IMR-90 (cell line): ENCODE results near the gene KLHL29. TPM values are rescaled to one million over a fixed set of nuclear protein-coding genes. Genes with fewer than 3 reads are reported as not detected.

ENCODE experiments used
- ATAC-seq: fragments of 200-7000 bp; cut with Tn5 transposase; 2 replicates; pipeline ENCODE4 v1.9.1; 2020; ENCODE audit warnings: low read depth, mild to moderate bottlenecking, moderate library complexity
- BruUV-seq: library from RNA; stranded (reverse); fragments of 400-500 nt; replicated peaks from 2 replicates; lab custom pipeline; 2021; lab: Mats Ljungman, UMichigan
- CTCF ChIA-PET: fragments of 300-600 bp; formaldehyde crosslinking; extraction: SDS; loops from one replicate; lab custom pipeline; 2021; ENCODE audit warnings: antibody characterized with exemption; lab: Yijun Ruan, JAX
- POLR2A ChIA-PET: fragments of 300-600 bp; sonication (Branson Sonifier 250); formaldehyde crosslinking; loops from one replicate; lab custom pipeline; 2022; ENCODE audit warnings: antibody characterized with exemption; ENCODE audit not compliant: unreplicated experiment; lab: Charles Lee
- DNase-seq: peaks from one replicate; pipeline ENCODE4 v3.0.0; 2013
- H2AFZ ChIP-seq: replicated peaks from 2 replicates; pipeline ENCODE3; 2013; ENCODE audit warnings: low read length, mild to moderate bottlenecking; ENCODE audit not compliant: poor library complexity
- H2AK5ac ChIP-seq: 2 replicates; pipeline ENCODE4 v1.6.1; 2013; ENCODE audit warnings: low read depth, low read length, inconsistent platforms
- H2AK9ac ChIP-seq: replicated peaks from 2 replicates; pipeline ENCODE3; 2013; ENCODE audit warnings: mild to moderate bottlenecking, low read depth, low read length, moderate library complexity; ENCODE audit not compliant: poor library complexity
- H2BK120ac ChIP-seq: 2 replicates; pipeline ENCODE4 v1.6.1; 2013; ENCODE audit warnings: low read depth, low read length, inconsistent platforms
- H2BK15ac ChIP-seq: 3 replicates; pipeline ENCODE4 v1.6.1; 2013; ENCODE audit warnings: low read depth, low read length, inconsistent platforms
- H2BK20ac ChIP-seq: 2 replicates; pipeline ENCODE4 v1.6.1; 2013; ENCODE audit warnings: low read depth, mild to moderate bottlenecking, inconsistent platforms, low read length, moderate library complexity
- H2BK5ac ChIP-seq: 2 replicates; pipeline ENCODE4 v1.6.1; 2013; ENCODE audit warnings: mild to moderate bottlenecking, low read depth, low read length, inconsistent platforms; ENCODE audit not compliant: poor library complexity, severe bottlenecking
- H3K14ac ChIP-seq: replicated peaks from 2 replicates; pipeline ENCODE4 v1.6.1; 2013; ENCODE audit warnings: low read depth, low read length, inconsistent platforms
- H3K18ac ChIP-seq: 2 replicates; pipeline ENCODE4 v1.6.1; 2013; ENCODE audit warnings: low read depth, low read length, control low read depth
- H3K23ac ChIP-seq: 2 replicates; pipeline ENCODE4 v1.6.1; 2013; ENCODE audit warnings: low read depth, low read length, inconsistent platforms
- H3K27ac ChIP-seq: 2 replicates; pipeline ENCODE4 v1.5.1; 2013; ENCODE audit warnings: mild to moderate bottlenecking, control low read depth, low read length; ENCODE audit not compliant: insufficient read depth
- H3K27me3 ChIP-seq: 2 replicates; pipeline ENCODE4 v1.6.1; 2013; ENCODE audit warnings: low read length; ENCODE audit not compliant: control insufficient read depth, insufficient read depth
- H3K36me3 ChIP-seq: 2 replicates; pipeline ENCODE4 v1.6.1; 2013; ENCODE audit warnings: low read length, mixed read lengths; ENCODE audit not compliant: control insufficient read depth, insufficient read depth
- H3K4ac ChIP-seq: 2 replicates; pipeline ENCODE4 v1.6.1; 2013; ENCODE audit warnings: low read depth, low read length, inconsistent platforms
- H3K4me1 ChIP-seq: 2 replicates; pipeline ENCODE4 v1.6.1; 2013; ENCODE audit warnings: low read length, mixed read lengths; ENCODE audit not compliant: control insufficient read depth, insufficient read depth
- H3K4me2 ChIP-seq: 2 replicates; pipeline ENCODE4 v1.6.1; 2013; ENCODE audit warnings: low read depth, mild to moderate bottlenecking, control low read depth, low read length, moderate library complexity
- H3K4me3 ChIP-seq: 2 replicates; pipeline ENCODE4 v1.5.1; 2013; ENCODE audit warnings: low read depth, mild to moderate bottlenecking, control low read depth, low read length, moderate library complexity; ENCODE audit not compliant: insufficient read depth
- H3K56ac ChIP-seq: 2 replicates; pipeline ENCODE4 v1.6.1; 2013; ENCODE audit warnings: low read length, inconsistent platforms; ENCODE audit not compliant: insufficient read depth; ENCODE audit errors: extremely low read depth
- H3K79me1 ChIP-seq, 2 experiments: 2 replicates each; pipeline ENCODE4 v1.6.1; 2013; ENCODE audit warnings: low read length in 2 of 2, inconsistent platforms in 1 of 2, low read depth in 1 of 2
- H3K9ac ChIP-seq: 2 replicates; pipeline ENCODE4 v1.6.1; 2013; ENCODE audit warnings: low read depth, low read length, control low read depth
- H3K9me1 ChIP-seq: 2 replicates; pipeline ENCODE4 v1.6.1; 2013; ENCODE audit warnings: low read length, inconsistent platforms; ENCODE audit not compliant: insufficient read depth
- H3K9me3 ChIP-seq: 2 replicates; pipeline ENCODE4 v1.6.1; 2013; ENCODE audit warnings: low read length; ENCODE audit not compliant: control insufficient read depth, insufficient read depth
- H4K20me1 ChIP-seq: 2 replicates; pipeline ENCODE4 v1.6.1; 2013; ENCODE audit warnings: low read length, inconsistent platforms; ENCODE audit not compliant: insufficient read depth
- H4K5ac ChIP-seq: 2 replicates; pipeline ENCODE4 v1.6.1; 2013; ENCODE audit warnings: mild to moderate bottlenecking, low read depth, low read length, control low read depth
- H4K8ac ChIP-seq, 2 experiments: 2 replicates each; pipeline ENCODE4 v1.6.1; 2013; ENCODE audit warnings: low read depth in 2 of 2, low read length in 2 of 2, control low read depth in 1 of 2, inconsistent platforms in 1 of 2
- H4K91ac ChIP-seq: 2 replicates; pipeline ENCODE4 v1.6.1; 2013; ENCODE audit warnings: low read depth, low read length, inconsistent platforms; ENCODE audit not compliant: insufficient read depth
- BHLHE40 ChIP-seq: fragments of 150-350 bp; IDR thresholded peaks from 2 replicates; pipeline ENCODE4 v1.6.1; 2016; ENCODE audit warnings: mild to moderate bottlenecking, low read depth, low read length
- CEBPB ChIP-seq: IDR thresholded peaks from 2 replicates; pipeline ENCODE4 v1.6.1; 2012; ENCODE audit warnings: low read depth, low read length, improper control_type of control experiment
- CHD1 ChIP-seq: IDR thresholded peaks from 2 replicates; pipeline ENCODE4 v1.6.1; 2012; ENCODE audit warnings: low read depth, low read length, improper control_type of control experiment
- CTCF ChIP-seq: conservative IDR thresholded peaks from 2 replicates; pipeline ENCODE4 v1.5.1; 2012; ENCODE audit warnings: mild to moderate bottlenecking, low read depth, low read length, improper control_type of control experiment
- ELK1 ChIP-seq: fragments of 150-350 bp; IDR thresholded peaks from 2 replicates; pipeline ENCODE4 v1.6.1; 2016; ENCODE audit warnings: low read depth, mild to moderate bottlenecking, low read length, moderate library complexity, borderline replicate concordance
- FOS ChIP-seq: fragments of 150-350 bp; IDR thresholded peaks from 2 replicates; pipeline ENCODE4 v1.6.1; 2016; ENCODE audit warnings: low read depth, low read length
- MAFK ChIP-seq: IDR thresholded peaks from 2 replicates; pipeline ENCODE4 v1.6.1; 2012; ENCODE audit warnings: low read depth, low read length, improper control_type of control experiment
- MAZ ChIP-seq: IDR thresholded peaks from 2 replicates; pipeline ENCODE4 v1.6.1; 2012; ENCODE audit warnings: low read depth, mild to moderate bottlenecking, low read length, improper control_type of control experiment, moderate library complexity, borderline replicate concordance
- MXI1 ChIP-seq: IDR thresholded peaks from 2 replicates; pipeline ENCODE4 v1.6.1; 2012; ENCODE audit warnings: low read depth, mild to moderate bottlenecking, low read length, moderate library complexity, borderline replicate concordance
- NFE2L2 ChIP-seq: fragments of 150-350 bp; IDR thresholded peaks from 2 replicates; pipeline ENCODE4 v1.6.1; 2016; ENCODE audit warnings: low read depth, mild to moderate bottlenecking, low read length
- POLR2A ChIP-seq: IDR thresholded peaks from 2 replicates; pipeline ENCODE4 v1.6.1; 2012; ENCODE audit warnings: mild to moderate bottlenecking, low read depth, low read length
- RAD21 ChIP-seq: IDR thresholded peaks from 2 replicates; pipeline ENCODE4 v1.6.1; 2012; ENCODE audit warnings: low read length, improper control_type of control experiment
- RCOR1 ChIP-seq: IDR thresholded peaks from 2 replicates; pipeline ENCODE4 v1.6.1; 2012; ENCODE audit warnings: mild to moderate bottlenecking, low read length, improper control_type of control experiment; ENCODE audit not compliant: insufficient replicate concordance
- RFX5 ChIP-seq: IDR thresholded peaks from 2 replicates; pipeline ENCODE4 v1.8.0; 2012; ENCODE audit warnings: low read depth, mild to moderate bottlenecking, low read length, moderate library complexity
- SMC3 ChIP-seq: fragments of 150-350 bp; IDR thresholded peaks from 2 replicates; pipeline ENCODE4 v1.6.1; 2016; ENCODE audit warnings: low read depth, mild to moderate bottlenecking, antibody characterized with exemption, low read length, moderate library complexity
- USF2 ChIP-seq: fragments of 150-350 bp; IDR thresholded peaks from 2 replicates; pipeline ENCODE4 v1.6.1; 2017; ENCODE audit warnings: mild to moderate bottlenecking, antibody characterized with exemption, low read length, low read depth
- WGBS, 2 experiments: methylation state at CpG; one replicate each; pipeline versions ENCODE4 v1.1.5 to v1.1.7; 2013; ENCODE audit warnings: missing lambda C conversion rate in 2 of 2; ENCODE audit not compliant: insufficient read length in 1 of 2; ENCODE audit errors: extremely low coverage in 2 of 2; 5-methylcytosine and 5-hydroxymethylcytosine counted together
- dilution Hi-C: fragments of 300-500 bp; cut with HindIII; formaldehyde crosslinking; loops from one replicate; pipeline ENCODE4 v1.14.3; 2018; ENCODE audit warnings: low sequenced_read_pairs; ENCODE audit not compliant: unreplicated experiment
- in situ Hi-C: fragments of 300-500 bp; cut with MboI; formaldehyde crosslinking; loops from 3 replicates; pipeline ENCODE4 v1.14.3; 2019; ENCODE audit warnings: low sequenced_read_pairs, inconsistent platforms, mixed read lengths
- intact Hi-C: fragments of 100-400 bp; cut with micrococcal nuclease; formaldehyde crosslinking; loops from 2 replicates; pipeline ENCODE4 v1.10.0; 2022
- polyA plus RNA-seq, 3 experiments: library from polyadenylated mRNA; depleted of rRNA; stranded (reverse); fragments of >200 nt; gene quantifications; 2 replicates each; pipeline ENCODE4 v1.2.3, GENCODE V29; 2012; ENCODE audit warnings: low replicate concordance in 1 of 3
- total RNA-seq: library from RNA; depleted of rRNA; stranded (reverse); fragments of >200 nt; gene quantifications from 2 replicates; pipeline ENCODE4 v1.2.3, GENCODE V29; 2012

Gene KLHL29
- total and polyA plus RNA-seq, 2 of the 4 experiments (the other 2 are of a cell fraction): 2.0 to 8.0 TPM

GRCh38 chr2:23413641-23414040, 28.7 kb downstream of the KLHL29 start:
- Histone ChIP-seq H3K9me3 (no peaks in the 10 kb centered on the region), H4K8ac (no peak overlapping the region), H3K9me1 (peaks cover 43% of the 10 kb centered on the region), H3K4ac (peak overlapping the region; percentile 39; the same call in 1 of the 2 replicates), H2AFZ (no peak overlapping the region), H3K9ac (no peak overlapping the region), H3K36me3 (0 out of 2 replicates have a peak, but pooled peaks cover 1% of the 10 kb centered on the region), H3K27me3 (no peaks in the 10 kb centered on the region), H2BK15ac (peak overlapping the region; percentile 58; the same call in 1 of the 3 replicates), H2AK9ac (no peak overlapping the region), H3K4me3 (no peak overlapping the region), H3K23ac (no peak overlapping the region), H2BK120ac (peak overlapping the region; percentile 56; the same call in 1 of the 2 replicates), H4K91ac (no peak overlapping the region; the same call in 1 of the 2 replicates), H3K79me1 (peaks cover 30 to 70% of the 10 kb centered on the region in 2 experiments), H2BK5ac (no peak overlapping the region), H3K4me2 (no peak overlapping the region), H2AK5ac (peak overlapping the region; percentile 75), H3K4me1 (peaks cover 40% of the 10 kb centered on the region), H3K18ac (peak overlapping the region; percentile 6; the same call in 1 of the 2 replicates), H3K14ac (peak overlapping the region; percentile 18; the same call in 1 of the 2 replicates), H2BK20ac (peak overlapping the region; percentile 35; the same call in 1 of the 2 replicates), H4K20me1 (peaks cover 14% of the 10 kb centered on the region), H3K56ac (no peak overlapping the region), H3K27ac (no peak overlapping the region), H4K5ac (no peak overlapping the region)
- ATAC-seq: no peak
- intact Hi-C loops: no loop called here
- dilution Hi-C loops: no loop called here
- TF ChIP-seq SMC3 (no peak), CEBPB (no peak), CTCF (no peak), MAFK (no peak), BHLHE40 (no peak), RCOR1 (no peak), RAD21 (no peak), CHD1 (no peak), USF2 (no peak), MAZ (no peak), FOS (no peak), RFX5 (no peak), MXI1 (no peak), POLR2A (no peak), NFE2L2 (no peak), ELK1 (no peak)
- ChIA-PET POLR2A (no interaction called here), CTCF (no interaction called here)
- BruUV-seq: no TSS peak
- DNase-seq: no peak
- 93% methylated on average over 5 of the region's 8 CpGs; no CpG with 5 or more reads in 1 of the 2 experiments for WGBS, 2 experiments
- in situ Hi-C loops: no loop called here
